Ovary (tissue), 3 donors: ENCODE data around the gene SIRT4.
"Not testable (repeated sequence)": the region's sequence is repeated elsewhere in the genome, so short reads cannot be mapped to it uniquely, and the experiment has no call there.

Source experiments
- CTCF ChIP-seq, 3 donors: fragments of 450-650 bp in 2 of 3; fragments of 200-600 bp in 1 of 3; IDR thresholded peaks; one replicate each; pipeline versions ENCODE4 v1.5.1 to v1.8.0; 2016 to 2022; ENCODE audit warnings: antibody characterized with exemption in 3 of 3, mild to moderate bottlenecking in 1 of 3
- EP300 ChIP-seq: sonication (generic); formaldehyde crosslinking; IDR thresholded peaks from one replicate; pipeline ENCODE4 v1.6.1; 2017; ENCODE audit warnings: antibody characterized with exemption
- donor health status: DM: no; HTN: no; CAD: no.

- TF ChIP-seq CTCF (IDR thresholded peaks at IDR 0.05); EP300: not testable (repeated sequence)
Measured at GRCh38 chr12:120253313-120253712, 48.8 kb upstream of the SIRT4 start.
